ENCODE results near the gene DCAF17. TPM values are rescaled to one million over a fixed set of nuclear protein-coding genes. Genes with fewer than 3 reads are reported as not detected.

Gene DCAF17
- total RNA-seq, 1 experiment from 2014 or later, result 24.6 TPM

DNA sequence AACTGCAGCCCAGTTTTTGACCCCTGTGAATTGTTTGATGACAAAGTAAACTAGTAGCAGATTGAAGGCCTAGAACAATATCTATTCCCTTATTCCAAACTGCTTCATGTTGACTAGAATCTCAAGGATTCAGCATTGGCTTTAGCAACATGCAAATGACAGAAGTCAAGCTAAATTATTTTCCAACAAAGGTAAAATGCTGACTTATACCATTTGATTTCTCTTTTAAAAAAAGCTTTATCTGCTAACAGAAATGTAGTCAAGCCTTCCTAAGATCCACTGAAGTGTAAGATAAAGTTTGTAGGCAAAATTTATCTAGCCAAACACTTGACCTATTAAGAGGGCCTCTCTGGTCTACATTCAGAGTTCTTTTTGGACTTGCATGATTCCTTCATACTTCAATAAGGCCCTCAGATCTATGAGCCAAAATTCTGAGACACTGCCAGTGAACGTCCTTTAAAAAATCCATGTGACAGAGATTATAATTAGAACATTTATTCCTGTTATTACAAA, 78.7 kb downstream of the DCAF17 start:
- no peak for DNase-seq (ENCODE audit: low read depth)

DNA sequence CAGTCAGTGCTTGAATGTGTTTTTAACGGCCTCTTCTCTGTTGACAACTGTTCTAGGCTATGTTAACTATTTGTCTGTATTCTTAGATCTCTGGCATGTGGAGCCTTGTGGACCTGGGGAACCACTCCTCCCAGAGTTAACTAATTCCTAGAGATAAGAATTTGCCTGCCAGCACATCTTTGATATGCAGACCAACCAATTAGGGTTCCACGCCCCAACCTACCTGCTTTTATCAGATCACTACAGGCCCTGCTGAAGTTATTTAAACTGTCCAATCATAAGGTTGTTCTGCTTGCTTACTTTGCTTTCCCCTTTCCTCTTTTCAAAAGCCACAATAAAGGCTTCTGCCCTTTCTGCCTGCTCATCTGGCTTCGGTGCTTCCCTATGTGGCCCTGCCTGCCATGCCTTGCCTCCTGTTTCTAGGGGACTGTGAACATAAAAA, 79.7 kb downstream of the DCAF17 start:
- no peak for DNase-seq (ENCODE audit: low read depth)

DNA sequence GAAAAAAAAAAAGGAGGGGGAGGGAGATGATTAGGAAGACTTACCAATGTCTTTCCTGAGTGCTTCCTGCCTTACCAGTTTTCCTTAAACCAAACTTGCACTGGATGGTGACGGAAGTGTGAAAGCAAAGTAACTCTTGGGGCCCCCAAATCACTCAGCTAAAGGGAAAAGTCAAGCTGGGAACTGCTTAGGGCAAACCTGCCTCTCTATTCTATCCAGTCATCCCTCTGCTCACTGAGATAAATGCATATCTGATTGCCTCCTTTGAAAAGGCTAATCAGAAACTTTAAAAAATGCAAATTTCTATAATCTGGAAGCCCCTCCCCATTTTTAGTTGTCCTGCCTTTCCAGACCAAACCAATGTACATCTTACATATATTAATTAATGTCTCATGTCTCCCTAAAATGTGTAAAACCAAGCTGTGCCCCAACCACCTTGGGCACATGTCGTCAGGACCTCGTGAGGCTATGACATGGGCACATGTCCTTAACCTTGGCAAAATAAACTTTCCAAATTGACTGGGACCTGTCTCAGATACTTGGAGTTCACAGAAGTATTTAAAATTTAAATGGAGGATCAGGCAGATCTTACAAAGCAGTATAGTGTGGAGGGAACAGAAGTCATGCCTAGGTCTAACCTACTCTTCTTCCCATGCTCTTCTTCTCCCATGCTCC, 81.0 kb downstream of the DCAF17 start:
- no peak for DNase-seq (ENCODE audit: low read depth)

DNA sequence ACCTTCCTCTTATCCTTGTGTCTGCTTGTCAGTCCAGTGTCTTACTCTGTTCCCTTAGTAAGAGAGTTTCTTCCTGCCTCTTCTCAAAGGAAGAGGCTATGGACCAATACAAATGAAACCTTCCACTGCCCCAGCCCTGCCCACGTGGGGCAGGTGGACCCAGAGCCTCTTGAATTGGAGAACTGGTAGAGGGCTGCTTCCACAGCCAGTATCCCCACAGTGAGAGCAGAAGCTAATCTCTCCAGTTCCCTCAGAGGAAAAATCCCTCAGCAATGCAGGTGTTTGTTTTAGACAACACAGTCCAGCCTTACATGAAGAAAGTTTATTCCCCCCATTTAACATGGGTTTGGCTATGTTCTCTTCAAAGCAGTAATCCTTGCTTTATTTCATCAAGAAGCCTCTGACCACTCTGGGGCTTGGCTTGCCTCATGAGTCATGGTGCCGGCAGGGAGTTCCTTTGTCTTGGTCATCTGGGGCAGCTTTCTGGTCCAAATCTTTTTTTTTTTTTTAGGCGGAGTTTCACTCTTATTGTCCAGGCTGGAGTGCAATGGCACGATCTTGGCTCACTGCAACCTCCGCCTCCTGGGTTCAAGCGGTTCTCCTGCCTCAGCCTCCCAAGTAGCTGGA, 81.8 kb downstream of the DCAF17 start:
- DNase-seq (ENCODE audit: low read depth), result peak; percentile 82

DNA sequence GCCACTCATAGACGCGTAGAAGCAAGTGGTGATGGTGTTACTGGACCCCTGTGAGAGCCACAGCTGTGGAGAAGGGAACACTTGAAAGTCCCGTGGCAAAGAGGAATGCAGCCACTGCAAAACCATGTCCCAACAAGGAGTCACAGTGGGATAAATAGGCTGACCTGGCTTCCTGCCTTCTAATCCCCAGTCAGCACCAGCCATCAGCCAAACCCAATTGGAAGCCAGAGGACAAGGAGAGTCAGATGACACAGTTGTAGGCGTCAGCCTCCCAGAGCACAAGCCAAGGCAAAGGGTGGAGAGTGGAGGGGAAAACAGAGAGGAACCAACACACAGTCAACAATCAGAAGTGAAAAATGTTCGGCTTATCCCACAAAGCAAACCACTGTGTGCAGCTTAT, 82.8 kb downstream of the DCAF17 start:
- DNase-seq (ENCODE audit: low read depth), result peak; percentile 19

DNA sequence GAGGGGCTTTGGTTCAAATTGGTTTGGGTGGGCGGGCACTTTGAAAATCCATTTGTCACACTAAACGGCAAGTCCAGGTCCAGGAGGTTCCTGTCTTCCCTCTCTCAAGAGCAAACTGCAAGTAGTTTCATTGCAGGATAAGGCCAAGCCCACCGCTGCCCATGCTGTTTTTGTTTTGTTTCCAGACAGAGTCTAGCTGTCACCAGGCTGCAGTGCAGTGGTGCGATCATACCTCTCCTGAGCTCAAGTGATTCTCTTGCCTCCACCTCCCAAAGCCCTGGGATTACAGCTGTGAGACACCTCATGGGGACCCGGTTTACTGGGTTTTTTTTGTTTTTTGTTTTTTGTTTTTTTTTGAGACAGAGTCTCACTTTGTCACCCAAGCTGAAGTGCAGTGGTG, 86.4 kb downstream of the DCAF17 start:
- DNase-seq (ENCODE audit: low read depth), result no peak

- no peak for DNase-seq (ENCODE audit: low read depth)
Observed at GRCh38 chr2:171521361-171522051, 87.5 kb downstream of the DCAF17 start.

GRCh38 chr2:171522052-171522787, 88.2 kb downstream of the DCAF17 start, which contains the start of gene CYBRD1:
TSS of gene CYBRD1 (plus strand) at chr2:171522474. CDS start at chr2:171522546, 72 bp downstream.
- peak; percentile 80 for DNase-seq (ENCODE audit: low read depth)

DNA sequence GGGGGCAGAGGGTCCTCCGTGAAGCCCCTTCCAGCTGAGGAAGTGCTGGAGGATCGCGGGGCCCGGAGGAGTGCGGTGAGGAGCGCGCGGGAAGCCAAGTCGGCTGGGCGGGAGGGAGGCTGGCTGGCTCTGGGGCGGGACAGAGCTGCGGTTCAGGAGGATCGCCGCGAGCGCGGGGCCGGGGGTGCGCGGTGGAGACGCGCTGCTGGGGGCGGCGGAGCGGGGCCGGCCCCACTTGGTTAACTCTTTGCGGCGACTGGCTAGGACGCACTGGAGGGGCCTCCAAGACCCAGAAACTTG, 88.7 kb downstream of the DCAF17 start:
- no peak for DNase-seq (ENCODE audit: low read depth)

GRCh38 chr2:171523088-171524017, 89.3 kb downstream of the DCAF17 start:
- DNase-seq (ENCODE audit: low read depth), result peak; percentile 74

GRCh38 chr2:171524018-171524401, 90.0 kb downstream of the DCAF17 start:
- DNase-seq (ENCODE audit: low read depth), result peak; percentile 33

GRCh38 chr2:171529914-171530313, 95.9 kb downstream of the DCAF17 start:
- peak; percentile 24 for DNase-seq (ENCODE audit: low read depth)

- DNase-seq (ENCODE audit: low read depth), result no peak
Observed at GRCh38 chr2:171530378-171530777, 96.4 kb downstream of the DCAF17 start.

GRCh38 chr2:171530859-171531258, 96.8 kb downstream of the DCAF17 start:
- DNase-seq (ENCODE audit: low read depth), result peak; percentile 6

GRCh38 chr2:171531291-171531690, 97.3 kb downstream of the DCAF17 start:
- DNase-seq (ENCODE audit: low read depth), result peak; percentile 77

DNA sequence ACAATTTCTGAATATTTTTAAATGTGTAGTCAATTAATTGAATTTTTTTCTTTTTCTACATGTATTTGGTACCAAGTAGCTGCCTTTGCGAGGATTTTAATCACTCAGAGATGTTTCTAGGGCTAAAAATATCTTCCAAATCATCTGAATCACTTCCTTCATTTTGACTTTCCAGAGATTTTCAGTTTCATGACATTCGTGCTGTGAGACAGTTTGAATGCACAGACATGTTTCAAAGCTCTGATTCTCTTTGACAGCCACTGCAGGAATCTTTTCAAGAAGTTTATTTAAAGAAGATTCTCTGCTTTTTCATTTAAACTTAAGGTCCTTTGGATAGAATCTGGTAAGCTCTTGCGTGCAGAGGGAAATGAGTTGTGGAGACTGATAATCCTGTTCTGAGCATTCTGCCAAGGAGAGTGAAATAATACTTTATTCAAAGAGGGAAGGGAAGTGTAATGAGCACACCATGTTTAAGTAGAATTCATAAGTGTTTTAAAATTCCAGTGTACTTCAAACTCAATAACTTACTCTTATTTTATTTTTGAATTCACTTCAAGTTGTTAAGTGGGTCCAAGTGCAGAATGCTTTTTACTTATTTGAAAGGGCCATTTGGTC, 97.9 kb downstream of the DCAF17 start:
- peak; percentile 59 for DNase-seq (ENCODE audit: low read depth)

DNA sequence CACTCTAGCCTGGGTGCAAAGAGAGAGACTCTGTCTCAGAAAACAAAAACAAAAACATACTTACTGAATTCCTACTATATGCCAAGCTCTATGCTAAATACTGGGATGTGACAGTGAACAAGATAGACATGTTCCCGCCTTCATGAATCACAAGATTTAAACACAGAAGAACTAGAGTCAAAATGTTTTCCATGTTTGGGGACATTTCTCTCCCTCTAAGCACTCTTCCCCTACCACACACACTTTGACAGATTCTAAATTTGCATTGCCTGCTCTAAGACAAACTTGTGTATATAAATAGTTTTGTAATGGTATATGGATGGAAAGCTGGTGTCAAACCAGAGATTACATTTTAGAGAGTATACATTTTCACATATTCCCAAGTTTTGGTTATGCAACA, 99.3 kb downstream of the DCAF17 start:
- DNase-seq (ENCODE audit: low read depth), result no peak

All from LHCN-M2 (cell line).